GM19324 (cell line): ENCODE measurements around the gene GDAP2.

Experiments
- ATAC-seq: cut with Tn5 transposase; IDR thresholded peaks from one replicate; pipeline ENCODE4 v1.9.1; 2021; ENCODE audit warnings: mild to moderate bottlenecking, moderate library complexity; ENCODE audit not compliant: unreplicated experiment, low FRiP score

The GDAP2 gene

DNA sequence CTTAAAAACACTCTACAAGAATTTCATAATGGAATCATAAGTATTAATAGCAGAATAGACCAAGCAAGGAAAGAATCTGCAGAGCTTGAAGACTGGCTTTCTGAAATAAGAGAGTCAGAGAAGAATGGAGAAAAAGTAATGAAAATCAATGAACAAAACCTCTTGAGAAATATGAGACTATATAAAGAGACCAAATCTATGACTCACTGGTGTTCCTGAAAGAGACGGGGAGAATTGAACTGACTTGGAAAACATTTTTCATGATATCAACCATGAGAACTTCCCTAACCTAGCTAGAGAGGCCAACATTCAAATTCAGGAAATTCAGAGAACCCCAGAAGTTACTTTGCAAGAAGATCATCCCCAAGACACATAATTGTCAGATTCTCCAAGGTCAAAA, 85.6 kb downstream of the GDAP2 start:
- no peak for ATAC-seq

DNA sequence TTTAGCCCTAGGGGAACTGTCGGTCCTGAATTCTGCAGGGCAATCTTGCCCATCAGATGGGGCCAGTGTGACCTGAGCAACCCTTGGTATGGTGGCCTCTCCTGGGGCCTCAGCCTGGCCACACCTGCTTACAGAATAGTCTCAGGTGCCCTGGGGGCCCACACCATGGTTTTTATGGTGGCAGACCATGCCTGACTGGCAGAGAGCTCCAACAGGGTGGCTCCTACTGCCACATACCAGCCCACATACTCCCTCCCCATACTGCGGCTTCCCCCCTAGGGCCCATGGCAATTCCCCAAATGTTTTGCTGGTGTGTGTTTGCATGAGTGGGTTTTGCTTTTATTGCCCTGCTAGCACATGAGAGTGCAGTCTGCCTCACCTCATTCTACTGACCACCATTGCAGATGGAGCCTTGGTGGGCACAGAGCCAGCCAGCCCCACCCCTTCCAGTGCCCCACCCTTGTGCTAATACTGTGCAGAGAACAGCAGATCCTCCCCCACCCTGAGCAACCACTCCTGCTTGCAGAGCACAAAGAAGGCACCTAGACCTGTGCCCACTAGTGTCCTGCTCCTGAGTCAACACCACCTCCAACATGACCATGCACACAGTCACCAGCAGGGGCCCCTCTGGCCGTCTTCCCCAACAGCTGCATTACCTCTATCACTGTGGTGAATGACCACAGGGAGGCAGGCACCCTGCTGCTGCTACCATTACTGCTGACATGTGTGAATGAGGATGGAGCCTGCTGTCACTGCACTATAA, 86.8 kb downstream of the GDAP2 start:
- ATAC-seq: no peak

DNA sequence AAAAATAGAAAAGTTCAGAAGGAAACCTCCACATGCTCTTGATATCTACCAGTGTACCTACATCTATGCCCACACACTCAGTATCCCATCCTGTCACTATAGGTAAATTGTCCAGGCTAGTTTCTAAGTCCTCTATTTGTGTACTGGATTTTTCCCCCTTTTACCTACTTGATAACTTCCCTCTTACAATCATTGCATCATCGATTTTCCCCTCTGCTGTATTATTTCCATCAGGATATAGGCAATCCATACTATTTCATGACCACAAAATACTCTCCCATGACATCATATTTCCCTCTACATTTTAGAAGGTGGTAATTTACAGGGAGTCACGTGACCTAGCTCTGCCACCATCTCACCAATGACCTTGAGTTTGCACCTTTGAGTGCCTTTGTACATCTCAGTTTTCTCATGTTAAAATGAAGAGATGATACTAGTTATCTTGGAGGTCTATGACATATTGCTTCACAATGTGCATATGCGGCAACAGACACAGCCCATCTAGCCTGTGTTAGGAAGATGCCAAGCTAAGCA, 88.2 kb downstream of the GDAP2 start:
- ATAC-seq: no peak

DNA sequence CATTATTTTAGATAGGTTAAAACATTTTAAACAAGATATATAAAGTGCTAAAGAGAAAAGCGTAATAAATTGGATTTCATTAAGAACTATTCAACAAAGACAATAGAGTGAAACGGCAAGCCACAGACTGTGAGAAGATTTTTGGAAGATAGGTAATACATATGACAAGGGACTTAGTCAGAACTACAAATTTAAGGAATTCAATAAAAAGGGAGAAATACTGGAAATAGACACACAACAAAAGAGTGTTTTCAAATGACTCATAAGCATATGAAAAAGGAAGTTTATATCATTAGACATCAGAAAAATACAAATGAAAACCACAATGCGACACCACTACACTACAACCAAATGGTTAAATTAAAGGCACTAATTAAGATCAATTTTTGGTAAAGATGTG, 90.5 kb downstream of the GDAP2 start:
- no peak for ATAC-seq

DNA sequence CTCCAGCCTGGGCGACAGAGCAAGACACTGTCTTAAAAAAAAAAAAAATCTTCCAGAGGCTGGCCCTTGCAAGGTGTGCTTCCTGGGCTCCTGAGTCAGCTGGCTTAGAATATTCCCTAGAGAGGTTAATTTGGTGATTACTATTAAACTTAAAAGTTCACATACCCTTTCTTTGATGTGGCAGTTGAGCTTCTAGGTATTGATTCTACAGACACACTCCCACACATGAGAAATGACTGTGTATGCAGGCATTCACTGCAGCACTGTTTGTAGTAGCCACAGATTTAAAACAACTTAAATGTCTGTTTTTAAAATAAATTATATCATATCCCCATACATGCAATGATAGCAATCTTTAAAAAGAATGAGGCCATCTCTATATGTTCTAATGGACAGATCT, 93.4 kb downstream of the GDAP2 start:
- no peak for ATAC-seq

DNA sequence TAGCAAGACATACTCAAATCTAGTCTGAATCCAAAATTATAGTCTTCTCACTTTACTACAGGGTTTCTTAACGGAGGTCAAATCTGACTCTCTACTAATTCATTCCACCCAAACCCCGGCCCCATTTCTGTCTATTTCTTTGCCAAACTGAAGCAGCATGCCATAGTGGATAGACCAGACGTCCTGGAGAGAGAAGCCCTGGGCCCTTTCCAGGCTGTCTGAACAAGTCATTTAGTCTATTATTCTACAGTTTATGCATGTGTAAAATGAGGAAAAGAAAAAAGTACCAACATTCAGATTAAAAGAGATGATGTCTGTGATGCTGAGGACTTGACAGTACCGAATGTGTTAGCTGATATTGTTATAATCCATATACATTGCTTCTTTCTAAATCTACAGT, 95.0 kb downstream of the GDAP2 start:
- ATAC-seq: no peak

DNA sequence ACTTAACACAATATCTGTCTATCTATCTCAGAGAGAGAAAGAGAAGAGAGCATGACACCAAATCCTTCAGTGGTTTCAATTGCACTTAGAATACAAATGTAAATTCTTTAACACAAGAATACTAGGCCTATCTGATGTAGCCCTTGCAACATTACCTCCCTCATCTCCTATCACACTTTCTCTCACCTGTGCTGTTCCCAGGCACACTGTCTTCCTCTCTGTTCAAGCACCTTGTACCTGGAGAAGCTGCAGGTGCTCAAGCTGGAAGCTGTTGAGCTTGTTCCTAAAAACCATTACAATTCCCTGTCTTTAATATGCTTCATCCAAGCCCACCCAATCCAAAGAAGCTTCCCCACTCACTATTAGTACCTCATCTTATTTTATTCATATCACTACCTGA, 97.0 kb downstream of the GDAP2 start:
- ATAC-seq: no peak

DNA sequence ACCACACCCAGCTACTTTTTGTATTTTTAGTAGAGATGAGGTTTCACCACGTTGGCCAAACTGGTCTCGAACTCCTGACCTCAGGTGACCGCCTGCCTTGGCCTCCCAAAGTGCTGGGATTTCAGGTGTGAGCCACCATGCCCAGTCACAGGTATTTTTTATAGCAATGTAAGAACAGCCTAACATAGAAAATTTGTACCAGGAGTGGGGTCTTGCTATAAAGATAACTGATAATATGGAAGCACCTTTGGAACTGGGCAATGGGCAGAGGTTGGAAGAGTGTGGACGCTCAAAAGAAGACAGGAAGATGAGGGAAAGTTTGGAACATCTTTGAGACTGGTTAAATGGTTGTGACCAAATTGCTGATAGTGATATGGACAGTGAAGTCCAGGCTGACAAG, 99.2 kb downstream of the GDAP2 start:
- no peak for ATAC-seq

DNA sequence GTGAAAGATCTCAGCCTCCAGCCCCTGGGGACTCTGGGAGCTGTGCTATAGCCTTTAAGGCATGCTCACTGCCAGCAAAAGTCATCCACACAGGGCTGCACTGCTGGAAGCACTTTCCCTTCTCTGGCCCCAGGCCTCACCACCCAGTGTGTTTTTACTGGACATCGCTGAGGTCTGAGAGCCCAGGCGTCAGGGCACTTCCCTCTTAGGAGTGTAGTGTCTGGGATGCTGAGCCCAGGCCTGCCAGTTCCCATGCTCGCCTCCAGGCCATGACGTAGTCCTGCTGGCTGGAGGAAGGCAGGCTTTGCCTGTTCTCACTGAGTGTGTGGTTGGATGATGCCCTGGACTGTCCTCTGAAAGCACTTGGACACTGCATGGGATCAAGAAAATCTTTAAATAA, 101.2 kb downstream of the GDAP2 start:
- ATAC-seq: no peak

DNA sequence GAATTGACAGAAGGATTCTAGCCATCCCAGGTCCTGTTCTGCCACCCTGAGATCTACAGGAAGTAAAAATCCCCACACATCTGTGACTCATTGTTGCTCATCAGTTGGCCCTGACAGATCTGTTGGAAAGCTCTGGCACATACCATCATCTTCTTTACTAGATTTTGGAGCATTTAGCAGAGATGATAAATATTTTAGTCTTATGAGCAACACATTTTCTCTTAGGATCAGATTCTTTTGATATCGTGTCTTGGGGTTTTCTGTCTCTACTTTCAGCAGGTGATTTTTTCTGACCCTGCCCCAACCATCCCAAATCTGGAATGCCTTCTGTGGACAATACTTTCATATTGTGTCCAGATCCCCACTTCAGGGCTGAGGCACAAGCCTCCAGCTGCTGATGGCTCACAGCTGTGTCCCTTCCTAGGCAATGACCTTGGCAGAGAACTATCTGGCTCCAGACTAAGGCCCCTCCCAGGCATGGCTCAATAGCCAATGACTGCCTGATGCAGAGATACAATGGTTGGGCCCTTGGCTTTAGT, 102.8 kb downstream of the GDAP2 start:
- no peak for ATAC-seq

DNA sequence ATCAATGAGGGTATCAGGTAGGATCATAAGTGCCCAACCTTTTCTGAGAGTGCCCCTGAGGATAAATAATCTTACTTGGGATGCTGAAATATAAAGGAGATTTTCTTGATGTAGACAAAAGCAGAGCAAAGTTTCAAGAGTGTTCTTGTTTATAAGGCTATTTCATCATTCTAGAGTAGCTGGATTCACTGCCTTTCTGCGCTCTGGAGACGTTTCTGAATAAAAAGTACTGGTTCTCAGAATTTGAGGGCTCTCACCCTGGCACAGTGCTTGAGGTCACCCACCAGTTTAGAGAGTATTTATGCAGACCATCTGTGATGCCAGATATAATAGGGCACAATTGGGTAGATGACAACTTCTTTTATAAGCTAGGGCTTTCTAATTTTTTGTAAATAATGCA, 103.3 kb downstream of the GDAP2 start:
- no peak for ATAC-seq

DNA sequence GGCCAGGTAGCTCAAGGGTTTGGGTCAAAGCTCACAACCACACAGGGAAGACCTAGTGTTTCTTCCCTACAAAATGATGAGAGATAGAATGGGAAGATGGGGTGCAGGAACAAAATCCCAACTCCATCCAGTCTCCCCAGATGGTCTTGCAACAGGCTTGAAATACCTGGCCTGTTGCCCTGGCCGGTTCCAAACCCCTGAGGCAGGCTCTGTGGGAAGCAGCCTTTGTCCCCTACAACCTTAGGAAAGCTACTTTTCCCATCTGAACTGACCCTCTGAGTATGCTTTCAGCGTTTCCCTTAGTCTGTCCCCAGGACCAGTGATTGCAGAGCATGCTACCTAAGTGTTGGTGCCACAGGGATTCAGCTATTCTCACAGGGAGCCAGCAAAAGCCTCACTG, 104.0 kb downstream of the GDAP2 start:
- no peak for ATAC-seq

DNA sequence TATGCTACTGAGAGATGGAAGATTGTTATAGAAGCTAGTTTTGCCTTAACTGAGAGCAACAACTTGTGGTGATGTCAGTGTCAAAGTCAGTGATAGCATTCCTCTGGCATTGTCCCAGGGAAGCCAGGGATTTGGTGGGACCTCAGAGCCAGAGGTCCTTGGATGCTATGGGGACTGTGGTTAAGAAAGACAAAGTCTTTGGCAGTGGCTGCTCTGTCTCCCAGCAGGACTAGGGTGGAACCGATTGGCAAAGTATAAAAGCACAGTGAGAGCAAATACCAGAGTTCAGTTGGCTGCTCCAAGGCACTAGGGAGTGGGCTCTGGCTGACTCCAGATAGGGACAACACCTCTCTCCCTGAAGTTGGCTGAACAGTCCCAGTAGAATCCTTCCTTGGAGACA, 104.8 kb downstream of the GDAP2 start:
- no peak for ATAC-seq

DNA sequence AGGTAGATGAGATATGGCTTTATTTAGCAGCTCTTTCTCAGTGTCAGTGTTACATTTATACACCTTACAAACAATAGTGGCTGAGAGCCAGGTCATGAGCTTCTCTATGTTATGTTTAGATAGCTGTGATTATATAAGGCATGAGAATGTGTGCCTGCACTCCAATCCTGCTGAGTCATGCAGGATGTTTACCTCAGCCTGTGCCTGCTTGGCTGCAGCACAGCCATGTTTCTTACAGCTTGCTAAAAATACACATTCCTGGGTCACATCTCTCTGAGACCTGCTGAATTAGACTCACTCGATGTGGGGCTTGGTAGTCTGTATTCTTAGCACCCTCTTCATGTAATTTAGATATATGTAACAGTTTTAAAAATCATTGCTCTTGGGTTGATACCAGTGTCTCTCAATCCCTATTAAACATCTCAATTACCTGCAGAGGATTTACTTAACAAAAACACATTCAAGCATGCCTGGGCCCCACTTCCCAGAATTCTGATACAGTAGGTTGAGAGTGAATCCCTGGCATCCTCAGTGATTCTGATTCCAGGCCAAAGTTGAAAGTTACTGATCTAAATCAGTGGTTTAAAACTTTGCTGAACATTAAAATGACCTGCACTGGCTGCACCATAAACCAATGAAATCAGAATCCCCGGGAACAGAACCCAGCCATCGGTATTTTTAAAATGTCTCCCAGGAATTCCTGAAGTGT, 107.5 kb downstream of the GDAP2 start:
- ATAC-seq: no peak

DNA sequence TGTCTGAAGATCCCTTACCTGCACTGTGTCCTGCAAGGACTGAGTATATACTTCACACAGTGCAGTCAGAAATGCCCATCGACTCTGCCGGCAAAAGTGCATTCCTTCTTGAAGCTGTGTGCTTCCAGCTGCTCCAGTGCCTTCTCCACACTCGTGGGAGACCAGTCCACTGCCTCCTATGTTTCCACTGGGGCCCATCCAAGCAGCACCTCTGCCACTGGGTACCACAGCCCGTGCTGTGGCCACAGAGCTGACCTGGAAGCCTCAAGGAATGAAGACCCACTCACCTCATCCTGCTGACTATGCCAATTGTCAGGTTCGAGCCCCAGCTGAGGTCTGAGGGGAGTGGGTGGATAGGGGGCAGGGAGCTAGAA, 108.1 kb downstream of the GDAP2 start:
- no peak for ATAC-seq

DNA sequence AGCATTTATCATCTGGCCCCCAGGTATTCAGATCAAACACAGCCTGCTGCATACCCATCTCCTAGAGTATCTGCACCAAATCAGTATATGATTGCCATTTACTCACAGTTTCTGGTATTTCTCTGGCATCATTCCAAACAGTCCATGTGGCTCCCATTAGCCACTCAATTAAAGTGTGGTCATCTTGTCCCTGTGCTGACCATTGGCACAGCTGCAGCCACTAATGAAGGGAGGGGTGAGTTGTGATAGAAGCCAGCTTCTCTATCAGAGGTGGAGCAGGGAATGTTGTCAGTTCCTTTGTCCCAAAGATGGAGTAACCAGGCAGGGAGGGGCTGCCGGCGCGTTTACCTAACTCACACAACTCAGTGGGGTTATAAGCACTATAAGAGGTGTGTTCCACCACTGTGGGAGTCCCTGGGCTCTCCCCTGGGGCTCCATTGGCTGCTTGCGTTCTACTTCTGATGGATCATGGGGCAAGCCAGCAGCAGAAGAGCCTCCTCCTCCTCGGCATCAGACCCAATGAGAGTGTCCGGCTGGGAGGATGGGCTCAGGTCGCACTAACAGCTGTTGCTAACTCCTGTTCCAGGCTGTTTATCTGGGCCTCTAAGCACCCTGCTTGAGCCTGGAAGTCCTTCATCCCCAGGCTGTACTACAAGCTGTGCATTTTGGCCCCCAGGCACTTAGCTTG, 108.6 kb downstream of the GDAP2 start:
- ATAC-seq: no peak

DNA sequence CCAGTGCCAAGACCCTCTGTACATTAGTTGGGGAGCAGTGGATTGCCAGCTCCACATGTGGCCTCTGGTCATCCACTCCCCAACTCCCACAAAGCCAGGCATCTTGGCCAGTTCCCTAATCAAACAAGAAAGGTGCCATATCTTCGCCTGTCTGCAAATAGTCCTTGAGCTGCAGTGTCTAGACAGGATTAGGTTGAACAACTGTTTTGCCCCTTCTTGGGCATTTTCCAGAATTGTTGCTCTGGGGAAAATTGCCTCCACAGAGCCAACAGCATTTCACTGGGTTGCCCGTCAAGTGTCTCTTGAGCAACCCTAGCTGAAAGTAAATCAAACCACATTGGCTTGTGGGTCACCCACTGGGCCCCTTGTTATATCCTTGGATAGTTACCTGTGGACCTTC, 109.3 kb downstream of the GDAP2 start:
- ATAC-seq: no peak

DNA sequence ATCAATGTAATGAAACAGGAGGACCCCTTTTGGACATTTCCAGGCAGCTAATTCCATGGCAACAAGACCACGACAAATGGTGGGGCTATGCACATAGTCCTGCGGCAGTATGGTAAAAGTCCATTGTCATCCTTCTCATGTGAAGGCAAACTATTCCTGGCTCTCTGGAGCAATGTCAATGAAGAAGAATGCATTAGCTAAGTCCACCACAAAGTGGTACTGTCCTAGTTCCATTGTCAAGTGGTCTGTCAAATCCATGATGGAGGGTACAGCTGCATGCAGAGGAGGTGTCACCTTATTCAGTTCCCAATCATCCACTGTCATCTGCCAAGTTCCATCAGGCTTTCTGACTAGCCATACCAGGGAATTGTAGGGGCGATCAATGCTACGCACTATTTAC, 110.1 kb downstream of the GDAP2 start:
- no peak for ATAC-seq

DNA sequence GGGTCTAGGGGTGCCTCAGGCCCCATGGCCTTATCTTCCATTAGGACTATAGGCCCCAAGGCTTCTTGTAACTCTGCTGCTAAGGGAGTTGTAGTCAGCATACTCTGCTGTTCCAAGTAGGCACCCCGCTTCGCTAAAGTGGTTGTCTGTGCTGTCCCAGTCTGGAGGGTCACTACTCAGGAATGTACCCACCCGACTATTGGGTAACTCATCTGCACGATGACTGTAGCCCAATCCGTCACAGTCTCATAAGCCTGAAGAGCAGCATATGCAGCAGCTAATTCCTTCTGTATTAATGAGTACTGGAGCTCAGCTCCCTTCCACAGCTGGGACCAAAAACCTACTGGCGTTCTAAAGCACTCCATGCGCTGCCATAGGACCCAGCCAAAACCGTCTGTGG, 111.0 kb downstream of the GDAP2 start:
- ATAC-seq: no peak

DNA sequence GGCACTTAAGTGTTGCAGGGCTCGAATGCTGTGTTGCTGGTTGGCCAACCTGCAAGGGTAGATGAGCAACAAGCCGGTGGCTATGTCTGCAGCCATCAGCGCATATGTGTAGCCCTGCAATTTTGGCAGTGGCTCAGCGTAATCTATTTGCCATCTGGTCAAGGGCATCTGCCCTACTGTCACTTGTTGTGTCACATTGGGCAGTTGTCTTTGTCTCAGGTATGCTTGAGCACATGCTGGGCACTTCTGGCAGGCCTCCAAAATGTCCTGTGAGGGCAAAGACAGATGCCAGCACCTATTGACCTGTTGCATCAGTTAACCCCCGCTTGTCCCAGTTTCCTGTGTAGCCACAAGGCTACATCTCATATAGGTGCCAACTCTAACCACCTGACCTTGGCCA, 111.8 kb downstream of the GDAP2 start:
- ATAC-seq: no peak

DNA sequence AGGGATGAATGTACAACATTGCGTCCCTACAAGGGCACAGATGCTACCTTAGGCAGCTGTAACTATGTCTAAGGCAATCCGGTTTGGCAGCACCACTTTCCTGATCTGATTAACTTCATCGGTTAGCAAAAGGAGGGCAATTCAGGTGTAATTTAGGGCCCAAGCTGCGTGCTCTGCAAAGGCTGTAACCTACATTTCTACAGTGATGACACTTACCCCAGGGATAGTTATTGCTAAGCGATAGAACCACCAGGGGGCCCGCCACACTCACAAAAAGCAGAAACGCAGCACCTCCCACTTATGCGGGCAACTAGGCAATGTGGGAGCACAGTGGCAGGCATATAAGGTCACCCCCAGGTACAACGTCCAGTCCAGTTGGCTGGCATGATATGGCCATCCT, 113.5 kb downstream of the GDAP2 start:
- ATAC-seq: no peak
